Measurements from ENCODE around the gene RGL1.

Gene RGL1

DNA sequence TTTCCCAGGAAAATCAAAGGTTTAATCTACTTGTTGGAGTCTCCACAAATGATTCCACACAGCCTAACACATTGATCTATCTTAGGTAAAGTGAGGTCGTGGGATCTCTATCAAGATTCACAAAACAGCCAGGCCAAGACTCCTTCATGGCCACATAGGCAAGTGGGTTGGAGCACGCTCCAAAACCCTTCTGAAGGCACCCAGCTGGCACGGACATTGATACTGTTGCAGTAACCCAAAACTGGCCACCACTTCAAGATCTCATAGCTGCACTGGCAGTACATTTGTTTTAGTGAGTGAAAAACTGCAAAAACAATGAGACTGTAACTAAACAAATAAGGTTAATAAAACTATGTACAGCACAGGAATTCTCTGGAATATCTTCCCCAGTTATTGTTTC, 170.7 kb downstream of the RGL1 start:
- TF ChIP-seq, protein P1, sequence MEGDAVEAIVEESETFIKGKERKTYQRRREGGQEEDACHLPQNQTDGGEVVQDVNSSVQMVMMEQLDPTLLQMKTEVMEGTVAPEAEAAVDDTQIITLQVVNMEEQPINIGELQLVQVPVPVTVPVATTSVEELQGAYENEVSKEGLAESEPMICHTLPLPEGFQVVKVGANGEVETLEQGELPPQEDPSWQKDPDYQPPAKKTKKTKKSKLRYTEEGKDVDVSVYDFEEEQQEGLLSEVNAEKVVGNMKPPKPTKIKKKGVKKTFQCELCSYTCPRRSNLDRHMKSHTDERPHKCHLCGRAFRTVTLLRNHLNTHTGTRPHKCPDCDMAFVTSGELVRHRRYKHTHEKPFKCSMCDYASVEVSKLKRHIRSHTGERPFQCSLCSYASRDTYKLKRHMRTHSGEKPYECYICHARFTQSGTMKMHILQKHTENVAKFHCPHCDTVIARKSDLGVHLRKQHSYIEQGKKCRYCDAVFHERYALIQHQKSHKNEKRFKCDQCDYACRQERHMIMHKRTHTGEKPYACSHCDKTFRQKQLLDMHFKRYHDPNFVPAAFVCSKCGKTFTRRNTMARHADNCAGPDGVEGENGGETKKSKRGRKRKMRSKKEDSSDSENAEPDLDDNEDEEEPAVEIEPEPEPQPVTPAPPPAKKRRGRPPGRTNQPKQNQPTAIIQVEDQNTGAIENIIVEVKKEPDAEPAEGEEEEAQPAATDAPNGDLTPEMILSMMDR (IDR thresholded peaks at IDR 0.05; ENCODE audit: insufficient read depth, missing control alignments) = no peak
- FAIRE-seq (no peak), DNase-seq (ENCODE audit: insufficient read length, low spot score) (no peak)

DNA sequence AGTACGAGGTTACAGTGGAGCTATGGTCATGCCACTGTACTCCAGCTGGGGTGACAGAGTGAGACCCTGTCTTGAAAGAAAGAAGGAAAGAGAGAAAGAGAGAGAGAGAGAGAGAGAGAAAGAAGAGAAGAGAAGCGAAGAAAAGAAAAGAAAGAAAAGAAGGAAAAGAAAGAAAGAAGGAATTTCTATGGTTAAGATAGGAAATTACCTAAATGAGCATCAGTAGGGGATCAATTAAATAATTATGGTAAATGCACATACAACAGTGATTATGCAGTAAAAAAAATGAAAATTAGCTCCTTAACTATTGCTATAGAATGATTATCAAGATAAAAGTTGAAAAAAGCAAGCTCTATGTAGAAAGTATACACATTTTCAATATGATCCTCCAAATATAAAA, 172.8 kb downstream of the RGL1 start:
- no peak for DNase-seq (ENCODE audit: insufficient read length, low spot score)
- no peak for FAIRE-seq
- TF ChIP-seq, protein P1 (IDR thresholded peaks at IDR 0.05; ENCODE audit: insufficient read depth, missing control alignments) = no peak
